Activated CD8-positive, alpha-beta T cell treated with anti-CD3 and anti-CD28 coated beads, Interleukin-2, amount 10 ng/mL, durations not matched to agents 7 days and 5 days (primary cell): ENCODE data around the gene TLR6. TPM values are rescaled to one million over a fixed set of nuclear protein-coding genes. Genes with fewer than 3 reads are reported as not detected.

Experiments
- ATAC-seq: fragments of 150-1000 bp; cut with Tn5 transposase; one replicate; pipeline ENCODE4 v1.10.0; 2021; ENCODE audit warnings: moderate library complexity
- CTCF ChIA-PET: fragments of 350-600 bp; sonication (Branson Sonifier 250); formaldehyde crosslinking; loops from one replicate; lab custom pipeline; 2021; ENCODE audit warnings: antibody characterized with exemption; lab: Charles Lee
- POLR2A ChIA-PET: fragments of 350-600 bp; sonication (Branson Sonifier 250); formaldehyde crosslinking; loops from one replicate; lab custom pipeline; 2021; ENCODE audit warnings: antibody characterized with exemption; lab: Charles Lee
- DNase-seq: peaks from one replicate; pipeline ENCODE4 v3.0.0-alpha.2; 2020
- H3K27ac Mint-ChIP-seq: one replicate; pipeline ENCODE4 v1.8.0; 2021; ENCODE audit warnings: mild to moderate bottlenecking, mixed read lengths
- H3K27me3 Mint-ChIP-seq: one replicate; pipeline ENCODE4 v1.8.0; 2021; ENCODE audit warnings: low read depth, mixed read lengths
- H3K36me3 Mint-ChIP-seq: one replicate; pipeline ENCODE4 v1.8.0; 2021; ENCODE audit warnings: low read depth, mixed read lengths
- H3K4me1 Mint-ChIP-seq: one replicate; pipeline ENCODE4 v1.8.0; 2021; ENCODE audit warnings: low read depth, mixed read lengths
- H3K4me3 Mint-ChIP-seq: one replicate; pipeline ENCODE4 v1.8.0; 2021; ENCODE audit warnings: mild to moderate bottlenecking, mixed read lengths
- H3K9me3 Mint-ChIP-seq: one replicate; pipeline ENCODE4 v1.8.0; 2022; ENCODE audit warnings: mixed read lengths; ENCODE audit not compliant: insufficient read depth
- total RNA-seq, 2 experiments: library from RNA; stranded (reverse); gene quantifications; one replicate each; pipeline ENCODE4 v1.2.3, GENCODE V29; 2021

TLR6 gene
- total RNA-seq, 2 experiments from 2014 or later: 3.1 to 3.2 TPM

DNA sequence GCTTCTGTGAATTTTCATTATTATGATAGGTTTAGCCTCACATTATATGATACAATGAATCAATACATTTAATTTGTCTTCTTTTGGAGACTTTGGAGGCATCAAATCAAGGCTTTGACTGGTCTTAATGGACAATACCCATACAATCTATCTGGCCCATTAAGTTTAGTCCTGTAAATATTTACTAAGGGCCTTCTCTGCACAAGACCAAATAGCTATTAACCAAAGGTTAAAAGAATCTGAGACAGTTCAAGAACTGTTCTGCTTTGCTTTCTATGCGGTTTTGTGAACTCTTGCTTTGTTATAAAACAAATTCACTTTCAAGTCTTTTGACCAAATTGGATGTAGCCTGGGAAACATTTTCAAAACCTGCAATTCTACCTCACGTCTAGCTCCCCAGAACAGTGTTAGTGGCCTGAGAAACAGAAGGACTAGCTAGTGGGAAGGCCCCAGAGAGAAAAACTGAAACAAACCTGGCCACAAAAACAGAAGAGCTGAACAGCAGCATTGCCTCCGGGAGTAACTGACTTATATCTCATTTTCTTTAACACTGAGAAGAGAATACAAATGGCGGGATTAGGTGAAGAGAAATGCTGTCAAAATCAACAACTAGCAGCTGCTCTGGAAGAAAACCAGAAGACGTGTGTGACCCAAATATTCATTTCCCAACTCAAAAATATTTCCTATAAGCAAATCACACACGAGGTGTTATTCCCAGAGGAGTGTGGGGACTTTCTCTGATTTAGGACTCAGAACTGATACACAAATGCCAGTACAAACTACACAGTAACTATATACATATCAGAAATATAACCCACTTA is 52.6 kb downstream of the TLR6 start:
- H3K27ac Mint-ChIP-seq: peak overlapping the region; percentile 84
- ATAC-seq: peak; percentile 47
- peaks cover 25% of the 10 kb centered on the region for H3K4me1 Mint-ChIP-seq
- peaks cover 43% of the 10 kb centered on the region for H3K36me3 Mint-ChIP-seq
- H3K4me3 Mint-ChIP-seq: peak overlapping the region; percentile 76
- peak; percentile 25 for DNase-seq
- peaks cover 21% of the 10 kb centered on the region for H3K9me3 Mint-ChIP-seq
- H3K27me3 Mint-ChIP-seq: no peaks in the 10 kb centered on the region
- POLR2A ChIA-PET: interaction anchor here (0.9 to 2.2 kb wide), 4 partner anchors 13 to 52 kb away, joined by 4 to 6 read pairs (median 5); no protein-coding TSS in a partner anchor
- CTCF ChIA-PET: interaction anchor here (0.9 to 6.1 kb wide), 22 partner anchors 9 to 624 kb away, joined by 3 to 78 read pairs (median 5); partner anchors contain the start of genes TLR10 and TLR6

GRCh38 chr4:38802561-38803355 is 53.9 kb downstream of the TLR6 start:
- CTCF ChIA-PET: interaction anchor here (0.9 to 6.1 kb wide), 8 partner anchors 8 to 57 kb away, joined by 3 to 78 read pairs (median 18); partner anchors contain the start of genes TLR10 and TLR6
- Mint-ChIP-seq H3K4me1 (peaks cover 25% of the 10 kb centered on the region), H3K4me3 (no peak overlapping the region), H3K9me3 (peaks cover 21% of the 10 kb centered on the region), H3K27ac (no peak overlapping the region), H3K27me3 (no peaks in the 10 kb centered on the region), H3K36me3 (peaks cover 53% of the 10 kb centered on the region)
- POLR2A ChIA-PET: interaction anchor here (1.2 to 1.7 kb wide), 2 partner anchors 8 to 44 kb away, joined by 4 read pairs; no protein-coding TSS in a partner anchor
- DNase-seq: no peak
- ATAC-seq: no peak

DNA sequence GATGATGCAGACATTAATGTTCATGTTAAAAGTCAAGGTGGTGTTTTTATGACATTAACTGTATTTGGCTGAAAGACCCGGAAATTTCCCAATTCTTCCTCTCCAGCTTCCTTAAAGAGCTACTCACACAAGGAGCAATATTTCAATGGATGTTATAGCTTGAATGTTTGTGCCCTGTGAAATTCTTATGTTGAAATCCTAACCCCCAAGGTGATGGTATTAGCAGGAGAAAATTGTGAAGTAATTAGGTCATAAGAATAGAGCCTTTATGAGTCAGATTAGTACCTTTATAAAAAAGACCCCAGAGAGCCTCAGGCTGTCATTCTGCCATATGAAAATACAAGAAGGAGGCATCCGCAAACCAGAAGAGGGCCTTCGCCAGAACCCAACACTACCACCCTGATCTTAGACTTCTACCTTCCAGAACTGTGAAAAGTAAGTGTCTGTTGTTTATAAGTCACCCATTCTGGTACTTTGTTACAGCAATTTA is 55.6 kb downstream of the TLR6 start:
- POLR2A ChIA-PET: no interaction called here
- H3K36me3 Mint-ChIP-seq: peaks cover 68% of the 10 kb centered on the region

DNA sequence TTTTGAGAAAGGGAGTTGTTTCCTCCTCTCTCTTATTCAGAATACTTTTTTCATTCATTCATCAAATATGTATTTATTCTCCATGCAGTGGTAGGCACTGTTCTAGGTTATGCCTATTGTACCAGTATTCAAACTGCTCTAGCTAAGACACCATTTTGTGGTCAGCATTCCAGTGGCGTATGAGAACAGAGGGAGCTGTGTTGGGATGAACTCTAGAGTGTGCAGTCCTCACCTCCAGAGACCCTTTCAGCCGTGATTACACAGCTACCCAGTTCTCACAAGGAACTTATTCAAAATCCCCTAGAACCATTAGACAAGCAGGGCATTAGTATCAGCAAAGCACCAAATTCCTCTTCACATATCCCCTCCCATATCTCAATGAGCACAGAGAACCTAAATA is 56.3 kb downstream of the TLR6 start:
- Mint-ChIP-seq H3K4me1 (peaks cover 17% of the 10 kb centered on the region), H3K9me3 (peaks cover 21% of the 10 kb centered on the region), H3K4me3 (no peak overlapping the region), H3K27ac (no peak overlapping the region), H3K27me3 (no peaks in the 10 kb centered on the region), H3K36me3 (peaks cover 74% of the 10 kb centered on the region)
- no peak for DNase-seq
- CTCF ChIA-PET: interaction anchor here (1.0 to 6.1 kb wide), 4 partner anchors 11 to 56 kb away, joined by 4 to 78 read pairs (median 4); partner anchors contain the start of gene TLR10
- ATAC-seq: no peak
- POLR2A ChIA-PET: interaction anchor here (1.2 kb wide), 1 partner anchor 9 kb away, joined by 3 read pairs; no protein-coding TSS in a partner anchor

More for the DNA sequence above, 55.6 kb downstream of the TLR6 start:
- no peak overlapping the region for H3K27ac Mint-ChIP-seq
- H3K4me3 Mint-ChIP-seq: no peak overlapping the region
- ATAC-seq (no peak), DNase-seq (no peak)
- H3K27me3 Mint-ChIP-seq: no peaks in the 10 kb centered on the region
- peaks cover 21% of the 10 kb centered on the region for H3K9me3 Mint-ChIP-seq
- H3K4me1 Mint-ChIP-seq: peaks cover 24% of the 10 kb centered on the region
- CTCF ChIA-PET: interaction anchor here (1.0 to 6.1 kb wide), 4 partner anchors 12 to 55 kb away, joined by 4 to 78 read pairs (median 4); partner anchors contain the start of gene TLR10

DNA sequence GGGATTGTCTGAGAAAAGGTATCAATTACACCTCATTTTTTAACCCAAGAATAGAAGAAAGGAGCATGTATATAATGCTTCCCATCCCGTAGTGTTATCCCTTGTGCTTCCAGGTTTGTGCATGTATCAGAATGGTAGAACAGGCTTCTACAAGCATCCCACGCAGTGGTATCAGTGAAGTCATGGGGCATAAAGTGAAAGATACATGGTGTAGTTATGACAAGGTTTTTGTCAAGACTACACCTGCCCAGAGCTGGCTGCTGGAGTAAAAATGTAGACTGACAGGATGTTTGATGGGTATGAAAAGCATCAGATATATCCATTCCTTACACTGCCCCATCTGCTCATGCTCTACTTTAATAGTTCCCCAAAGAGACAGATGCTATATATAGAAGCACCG is 61.5 kb downstream of the TLR6 start:
- H3K9me3 Mint-ChIP-seq: peaks cover 10% of the 10 kb centered on the region
- H3K36me3 Mint-ChIP-seq: peaks cover 60% of the 10 kb centered on the region
- ATAC-seq: no peak
- H3K27ac Mint-ChIP-seq: no peak overlapping the region
- H3K4me3 Mint-ChIP-seq: no peak overlapping the region
- H3K4me1 Mint-ChIP-seq: peaks cover 14% of the 10 kb centered on the region
- CTCF ChIA-PET: interaction anchor here (2.3 to 4.3 kb wide), 3 partner anchors 9 to 36 kb away, joined by 7 to 28 read pairs (median 23); partner anchors contain the start of genes TLR1 and TLR10
- no peaks in the 10 kb centered on the region for H3K27me3 Mint-ChIP-seq
- DNase-seq: no peak
- POLR2A ChIA-PET: interaction anchor here (1.2 kb wide), 1 partner anchor 8 kb away, joined by 4 read pairs; no protein-coding TSS in a partner anchor

- no peak for ATAC-seq
- no peak overlapping the region for H3K4me3 Mint-ChIP-seq
- ChIA-PET POLR2A (interaction anchor here (1.2 kb wide), 1 partner anchor 9 kb away, joined by 4 read pairs; no protein-coding TSS in a partner anchor), CTCF (interaction anchor here (0.9 to 4.3 kb wide), 4 partner anchors 10 to 66 kb away, joined by 3 to 28 read pairs (median 13); partner anchors contain the start of genes TLR1 and TLR10)
- DNase-seq: no peak
- peaks cover 14% of the 10 kb centered on the region for H3K4me1 Mint-ChIP-seq
- no peak overlapping the region for H3K27ac Mint-ChIP-seq
- no peaks in the 10 kb centered on the region for H3K27me3 Mint-ChIP-seq
- H3K9me3 Mint-ChIP-seq: peaks cover 17% of the 10 kb centered on the region
- peaks cover 54% of the 10 kb centered on the region for H3K36me3 Mint-ChIP-seq
Measured at GRCh38 chr4:38794051-38794450, 62.6 kb downstream of the TLR6 start.

DNA sequence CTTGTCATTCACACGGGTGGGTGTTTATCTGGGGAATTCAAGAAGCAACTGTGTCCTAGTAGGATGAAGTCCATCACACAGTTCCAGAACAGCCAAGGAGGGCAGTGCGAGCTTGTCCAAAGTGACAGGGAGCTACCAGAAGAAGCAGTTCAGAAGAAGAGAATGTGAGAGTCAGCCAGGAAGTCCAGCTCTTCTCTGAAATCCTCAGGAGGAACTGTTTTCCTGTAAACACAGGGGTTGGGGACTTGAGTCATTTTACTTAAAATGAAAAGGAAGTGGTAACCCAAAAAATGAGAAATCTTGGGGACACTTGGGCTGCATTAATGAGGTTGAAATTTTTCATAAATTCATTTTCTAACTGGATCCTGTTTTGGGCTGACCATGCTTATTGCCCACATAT is 65.6 kb downstream of the TLR6 start:
- CTCF ChIA-PET: interaction anchor here (1.1 to 2.4 kb wide), 6 partner anchors 8 to 344 kb away, joined by 3 to 16 read pairs (median 6); partner anchors contain the start of genes TLR1 and TLR10
- DNase-seq (no peak), ATAC-seq (no peak)
- POLR2A ChIA-PET: interaction anchor here (1.1 kb wide), 1 partner anchor 9 kb away, joined by 3 read pairs; no protein-coding TSS in a partner anchor
- Mint-ChIP-seq H3K36me3 (peaks cover 29% of the 10 kb centered on the region), H3K9me3 (peaks cover 17% of the 10 kb centered on the region), H3K4me3 (no peak overlapping the region), H3K27me3 (no peaks in the 10 kb centered on the region), H3K27ac (peak overlapping the region; percentile 61), H3K4me1 (peaks cover 14% of the 10 kb centered on the region)

DNA sequence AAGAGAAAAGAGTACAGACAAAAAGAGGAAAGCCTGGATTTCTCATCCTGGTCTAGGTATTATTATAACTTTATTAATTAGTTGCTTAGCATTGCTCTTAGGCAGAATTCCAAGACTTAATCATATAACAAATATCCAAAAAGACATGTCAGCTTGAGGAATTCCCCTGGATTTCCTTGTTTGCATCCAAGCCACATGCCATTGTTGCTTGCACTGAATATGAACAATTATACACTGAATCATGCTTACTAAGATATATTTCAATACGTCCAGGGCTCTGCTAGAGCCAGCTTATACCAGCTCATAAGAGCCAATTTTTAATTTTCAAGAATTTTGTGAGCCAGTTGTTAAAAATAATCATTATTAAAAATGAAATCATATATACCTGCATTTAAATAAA is 68.3 kb downstream of the TLR6 start:
- ATAC-seq: no peak
- Mint-ChIP-seq H3K4me3 (no peak overlapping the region), H3K27me3 (no peaks in the 10 kb centered on the region), H3K4me1 (peaks cover 14% of the 10 kb centered on the region), H3K36me3 (peaks cover 8% of the 10 kb centered on the region), H3K27ac (no peak overlapping the region), H3K9me3 (peaks cover 17% of the 10 kb centered on the region)
- POLR2A ChIA-PET: no interaction called here
- CTCF ChIA-PET: interaction anchor here (1.7 kb wide), 1 partner anchor 29 kb away, joined by 7 read pairs; no protein-coding TSS in a partner anchor
- no peak for DNase-seq

- no peak for ATAC-seq
- ChIA-PET CTCF (no interaction called here), POLR2A (no interaction called here)
- Mint-ChIP-seq H3K27me3 (no peaks in the 10 kb centered on the region), H3K9me3 (peaks cover 17% of the 10 kb centered on the region), H3K36me3 (peaks cover 8% of the 10 kb centered on the region), H3K27ac (no peak overlapping the region), H3K4me3 (no peak overlapping the region), H3K4me1 (peaks cover 15% of the 10 kb centered on the region)
- DNase-seq: no peak
Measured at GRCh38 chr4:38787693-38788092, 68.9 kb downstream of the TLR6 start.

GRCh38 chr4:38785901-38786402 is 70.7 kb downstream of the TLR6 start:
- Mint-ChIP-seq H3K9me3 (peaks cover 16% of the 10 kb centered on the region), H3K27ac (no peak overlapping the region), H3K27me3 (no peaks in the 10 kb centered on the region), H3K4me1 (peaks cover 10% of the 10 kb centered on the region), H3K4me3 (no peak overlapping the region), H3K36me3 (peaks cover 7% of the 10 kb centered on the region)
- DNase-seq: no peak
- CTCF ChIA-PET: interaction anchor here (1.0 to 5.7 kb wide), 3 partner anchors 17 to 606 kb away, joined by 4 to 78 read pairs (median 7); partner anchors contain the start of gene TLR1
- POLR2A ChIA-PET: no interaction called here
- ATAC-seq: peak; percentile 27
